ENCODE results near the gene GANC.

DNA sequence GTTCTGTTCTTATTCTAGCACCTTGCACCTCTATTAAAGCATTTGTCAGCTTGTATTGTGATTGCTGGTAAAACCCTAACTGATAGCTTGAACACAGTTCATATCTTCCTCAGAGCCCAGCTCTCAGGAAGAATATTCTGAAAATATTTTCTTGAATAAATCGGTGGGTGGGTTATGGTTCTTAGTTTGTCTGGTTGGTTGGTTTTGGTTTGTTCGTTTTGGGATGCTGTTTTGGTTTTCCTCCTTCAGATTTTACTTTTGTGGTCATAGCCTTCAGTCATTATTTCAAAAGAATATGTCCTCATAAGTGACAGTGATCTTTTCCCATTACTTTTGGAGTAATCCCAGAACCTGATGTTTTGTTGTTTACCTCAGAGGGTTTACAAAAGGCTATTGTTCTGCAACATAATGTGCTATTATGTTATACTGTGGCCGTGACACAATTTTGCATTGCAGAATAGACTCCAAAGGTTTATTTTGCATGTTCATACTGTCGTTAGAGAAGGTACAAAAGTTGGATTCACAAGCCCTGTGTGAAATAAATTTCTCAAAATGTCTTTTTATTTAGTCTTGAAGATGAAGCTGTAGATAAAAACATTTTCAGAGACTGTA is 2.9 kb downstream of the GANC start:
- TF ChIP-seq, protein P1, sequence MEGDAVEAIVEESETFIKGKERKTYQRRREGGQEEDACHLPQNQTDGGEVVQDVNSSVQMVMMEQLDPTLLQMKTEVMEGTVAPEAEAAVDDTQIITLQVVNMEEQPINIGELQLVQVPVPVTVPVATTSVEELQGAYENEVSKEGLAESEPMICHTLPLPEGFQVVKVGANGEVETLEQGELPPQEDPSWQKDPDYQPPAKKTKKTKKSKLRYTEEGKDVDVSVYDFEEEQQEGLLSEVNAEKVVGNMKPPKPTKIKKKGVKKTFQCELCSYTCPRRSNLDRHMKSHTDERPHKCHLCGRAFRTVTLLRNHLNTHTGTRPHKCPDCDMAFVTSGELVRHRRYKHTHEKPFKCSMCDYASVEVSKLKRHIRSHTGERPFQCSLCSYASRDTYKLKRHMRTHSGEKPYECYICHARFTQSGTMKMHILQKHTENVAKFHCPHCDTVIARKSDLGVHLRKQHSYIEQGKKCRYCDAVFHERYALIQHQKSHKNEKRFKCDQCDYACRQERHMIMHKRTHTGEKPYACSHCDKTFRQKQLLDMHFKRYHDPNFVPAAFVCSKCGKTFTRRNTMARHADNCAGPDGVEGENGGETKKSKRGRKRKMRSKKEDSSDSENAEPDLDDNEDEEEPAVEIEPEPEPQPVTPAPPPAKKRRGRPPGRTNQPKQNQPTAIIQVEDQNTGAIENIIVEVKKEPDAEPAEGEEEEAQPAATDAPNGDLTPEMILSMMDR (IDR thresholded peaks at IDR 0.05): no peak
- TF ChIP-seq POLR2A (IDR thresholded peaks at IDR 0.05): no peak
